Fibroblast of lung (primary cell): ENCODE measurements around the gene PTPN2. TPM values are rescaled to one million over a fixed set of nuclear protein-coding genes. Genes with fewer than 3 reads are reported as not detected.

ENCODE experiments used
- DNase-seq, 2 donors: peaks; one replicate each; pipeline versions ENCODE4 v3.0.0 to v3.0.0-alpha.2; 2010; ENCODE audit warnings: low read depth in 2 of 2
- H2AFZ ChIP-seq: 2 replicates; pipeline ENCODE4 v1.5.1; 2012; ENCODE audit warnings: low read length, control low read depth, inconsistent platforms
- H3K27ac ChIP-seq: 2 replicates; pipeline ENCODE4 v1.5.1; 2011; ENCODE audit warnings: low read length, control low read depth; ENCODE audit not compliant: insufficient read depth
- H3K27me3 ChIP-seq: 2 replicates; pipeline ENCODE4 v1.5.1; 2011; ENCODE audit warnings: mild to moderate bottlenecking, low read length; ENCODE audit not compliant: control insufficient read depth, insufficient read depth
- H3K36me3 ChIP-seq: 2 replicates; pipeline ENCODE4 v1.5.1; 2011; ENCODE audit warnings: low read length; ENCODE audit not compliant: control insufficient read depth, insufficient read depth
- H3K4me1 ChIP-seq: 2 replicates; pipeline ENCODE4 v1.5.1; 2011; ENCODE audit warnings: low read length; ENCODE audit not compliant: control insufficient read depth, insufficient read depth; ENCODE audit errors: extremely low read depth
- H3K4me2 ChIP-seq: 2 replicates; pipeline ENCODE4 v1.5.1; 2011; ENCODE audit warnings: low read length, control low read depth; ENCODE audit not compliant: insufficient read depth; ENCODE audit errors: extremely low read depth
- H3K4me3 ChIP-seq, 4 experiments: fragments of 200-600 bp in 1 of 4; sonication (generic) in 1 of 4; replicated peaks in 1 of 4; 2 replicates each; pipeline ENCODE4 v1.5.1; 2011 to 2016; ENCODE audit warnings: low read length in 4 of 4, low read depth in 3 of 4, mild to moderate bottlenecking in 3 of 4, control low read depth in 2 of 4, inconsistent platforms in 1 of 4, mixed read lengths in 1 of 4; ENCODE audit not compliant: insufficient read depth in 1 of 4; ENCODE audit errors: control extremely low read depth in 1 of 4
- H3K79me2 ChIP-seq: 2 replicates; pipeline ENCODE4 v1.5.1; 2012; ENCODE audit warnings: mild to moderate bottlenecking, low read length, inconsistent platforms; ENCODE audit not compliant: control insufficient read depth, insufficient read depth
- H3K9ac ChIP-seq: 2 replicates; pipeline ENCODE4 v1.5.1; 2011; ENCODE audit warnings: mild to moderate bottlenecking, low read length, control low read depth; ENCODE audit not compliant: insufficient read depth
- H3K9me3 ChIP-seq: 2 replicates; pipeline ENCODE4 v1.5.1; 2012; ENCODE audit warnings: low read depth, low read length; ENCODE audit not compliant: control insufficient read depth, insufficient read depth
- H4K20me1 ChIP-seq: 2 replicates; pipeline ENCODE4 v1.5.1; 2011; ENCODE audit warnings: low read length; ENCODE audit not compliant: control insufficient read depth, insufficient read depth; ENCODE audit errors: extremely low read depth
- EZH2 ChIP-seq: IDR thresholded peaks from 2 replicates; pipeline ENCODE4 v1.5.1; 2012; ENCODE audit warnings: low read length, control low read depth, mild to moderate bottlenecking; ENCODE audit errors: missing control alignments
- polyA plus RNA-seq, 2 donors: library from polyadenylated mRNA; depleted of rRNA in 1 of 2; stranded (reverse) in 1 of 2; unstranded in 1 of 2; fragments of >200 nt; gene quantifications; 2 replicates each; pipeline ENCODE4 v1.2.1, GENCODE V29; 2011 to 2012; ENCODE audit warnings: missing spikeins in 1 of 2
- total RNA-seq: library from RNA; depleted of rRNA; stranded (reverse); fragments of >200 nt; gene quantifications from 2 replicates; pipeline ENCODE4 v1.2.1, GENCODE V29; 2014
- TF ChIP-seq, protein P1 (sequence below), 2 donors: IDR thresholded peaks in 1 of 2; conservative IDR thresholded peaks in 1 of 2; 1 replicate in 1 of 2; 2 replicates in 1 of 2; pipeline ENCODE4 v1.5.1; 2011 to 2012; ENCODE audit warnings: low read length in 2 of 2, control low read depth in 1 of 2, inconsistent platforms in 1 of 2, low read depth in 1 of 2, mild to moderate bottlenecking in 1 of 2

Gene PTPN2
- total and polyA plus RNA-seq, 2 donors (not counting 1 experiment from before 2014, with no cell fraction given), result 23.6 to 23.7 TPM

DNA sequence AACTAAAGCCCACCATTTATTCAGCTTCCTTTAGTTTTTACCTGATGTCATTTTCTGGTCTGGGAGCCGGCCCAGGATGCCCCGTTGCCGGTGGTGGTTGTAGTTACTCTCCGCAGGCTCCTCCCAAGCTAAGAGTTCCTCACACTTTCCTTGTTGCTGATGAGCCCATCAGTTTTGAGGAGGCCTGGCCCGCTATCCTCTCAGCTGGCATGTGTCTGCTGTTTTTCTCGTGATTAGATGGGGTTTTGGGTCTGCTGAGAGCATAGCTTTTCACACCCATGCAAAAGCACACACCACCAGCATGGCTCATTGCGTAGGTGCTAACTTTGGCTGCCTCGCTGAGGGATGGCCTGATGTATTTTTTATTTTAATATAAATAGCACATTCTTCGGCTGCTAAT, 109.1 kb downstream of the PTPN2 start:
- no peak overlapping the region for H3K4me3 ChIP-seq
- H3K27ac ChIP-seq, result no peak overlapping the region
- no peaks in the 10 kb centered on the region for H3K9me3 ChIP-seq
- H3K79me2 ChIP-seq, result no peaks in the 10 kb centered on the region
- H3K4me1 ChIP-seq, result no peaks in the 10 kb centered on the region
- DNase-seq, result no peak
- no peaks in the 10 kb centered on the region for H4K20me1 ChIP-seq
- H2AFZ ChIP-seq, result no peak overlapping the region
- no peak overlapping the region for H3K9ac ChIP-seq
- no peak overlapping the region for H3K4me2 ChIP-seq
- no peak for TF ChIP-seq EZH2
- TF ChIP-seq, protein P1, sequence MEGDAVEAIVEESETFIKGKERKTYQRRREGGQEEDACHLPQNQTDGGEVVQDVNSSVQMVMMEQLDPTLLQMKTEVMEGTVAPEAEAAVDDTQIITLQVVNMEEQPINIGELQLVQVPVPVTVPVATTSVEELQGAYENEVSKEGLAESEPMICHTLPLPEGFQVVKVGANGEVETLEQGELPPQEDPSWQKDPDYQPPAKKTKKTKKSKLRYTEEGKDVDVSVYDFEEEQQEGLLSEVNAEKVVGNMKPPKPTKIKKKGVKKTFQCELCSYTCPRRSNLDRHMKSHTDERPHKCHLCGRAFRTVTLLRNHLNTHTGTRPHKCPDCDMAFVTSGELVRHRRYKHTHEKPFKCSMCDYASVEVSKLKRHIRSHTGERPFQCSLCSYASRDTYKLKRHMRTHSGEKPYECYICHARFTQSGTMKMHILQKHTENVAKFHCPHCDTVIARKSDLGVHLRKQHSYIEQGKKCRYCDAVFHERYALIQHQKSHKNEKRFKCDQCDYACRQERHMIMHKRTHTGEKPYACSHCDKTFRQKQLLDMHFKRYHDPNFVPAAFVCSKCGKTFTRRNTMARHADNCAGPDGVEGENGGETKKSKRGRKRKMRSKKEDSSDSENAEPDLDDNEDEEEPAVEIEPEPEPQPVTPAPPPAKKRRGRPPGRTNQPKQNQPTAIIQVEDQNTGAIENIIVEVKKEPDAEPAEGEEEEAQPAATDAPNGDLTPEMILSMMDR (conservative IDR thresholded peaks at IDR 0.05 in 1 of 2, IDR thresholded peaks at IDR 0.05 in 1 of 2; ENCODE audit: low read depth in 1 of 2, low read length in 2 of 2), result no peak
- H3K27me3 ChIP-seq, result no peaks in the 10 kb centered on the region
- no peaks in the 10 kb centered on the region for H3K36me3 ChIP-seq

DNA sequence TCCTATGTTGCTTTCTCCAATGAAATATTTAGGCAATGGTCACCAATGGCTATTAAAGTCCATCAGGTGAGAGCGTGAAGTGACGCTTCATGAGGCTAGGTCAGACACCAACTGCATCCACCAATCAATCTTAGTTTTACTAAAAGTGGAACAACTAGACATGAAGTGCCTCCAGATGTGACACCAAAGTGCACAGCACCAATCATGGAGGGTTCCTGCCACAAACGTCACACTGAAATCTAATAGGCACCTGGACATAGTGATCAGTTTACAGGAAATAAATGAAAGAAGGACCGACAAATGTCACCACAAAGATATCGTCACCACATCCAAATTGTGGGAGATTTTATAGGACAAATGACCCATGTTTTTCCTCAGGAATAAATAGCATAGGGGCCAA, 110.7 kb downstream of the PTPN2 start:
- Histone ChIP-seq H3K4me3 (no peak overlapping the region), H3K9ac (no peak overlapping the region), H3K36me3 (no peaks in the 10 kb centered on the region), H3K9me3 (no peaks in the 10 kb centered on the region), H3K79me2 (no peaks in the 10 kb centered on the region), H3K4me2 (no peak overlapping the region), H2AFZ (no peak overlapping the region), H3K4me1 (no peaks in the 10 kb centered on the region), H4K20me1 (no peaks in the 10 kb centered on the region), H3K27ac (no peak overlapping the region), H3K27me3 (no peaks in the 10 kb centered on the region)
- TF ChIP-seq EZH2, result no peak
- TF ChIP-seq, protein P1 (conservative IDR thresholded peaks at IDR 0.05 in 1 of 2, IDR thresholded peaks at IDR 0.05 in 1 of 2; ENCODE audit: low read depth in 1 of 2, low read length in 2 of 2), result no peak
- no peak for DNase-seq

GRCh38 chr18:12772111-12772510, 111.9 kb downstream of the PTPN2 start:
- Histone ChIP-seq H3K4me2 (no peak overlapping the region), H3K9ac (no peak overlapping the region), H3K4me3 (no peak overlapping the region), H3K9me3 (no peaks in the 10 kb centered on the region), H3K4me1 (no peaks in the 10 kb centered on the region), H3K27ac (no peak overlapping the region), H3K79me2 (no peaks in the 10 kb centered on the region), H2AFZ (no peak overlapping the region), H3K27me3 (no peaks in the 10 kb centered on the region), H4K20me1 (no peaks in the 10 kb centered on the region), H3K36me3 (no peaks in the 10 kb centered on the region)
- no peak for TF ChIP-seq EZH2
- TF ChIP-seq, protein P1 (conservative IDR thresholded peaks at IDR 0.05 in 1 of 2, IDR thresholded peaks at IDR 0.05 in 1 of 2; ENCODE audit: low read depth in 1 of 2, low read length in 2 of 2), result no peak
- no peak for DNase-seq
